SKM-1 treated with dmso at 0.1 percent for 144 hours (cell line): ENCODE measurements around the gene PMP22.

Source experiments
- DNase-seq: peaks from one replicate; lab custom pipeline; 2025; ENCODE audit not compliant: unreplicated experiment; lab: John Stamatoyannopoulos, UW

The PMP22 gene

GRCh38 chr17:15274017-15274416 lies 8.9 kb upstream of the PMP22 start:
- no peak for DNase-seq

GRCh38 chr17:15273141-15273793 lies 8.1 kb upstream of the PMP22 start:
- DNase-seq, result no peak

DNA sequence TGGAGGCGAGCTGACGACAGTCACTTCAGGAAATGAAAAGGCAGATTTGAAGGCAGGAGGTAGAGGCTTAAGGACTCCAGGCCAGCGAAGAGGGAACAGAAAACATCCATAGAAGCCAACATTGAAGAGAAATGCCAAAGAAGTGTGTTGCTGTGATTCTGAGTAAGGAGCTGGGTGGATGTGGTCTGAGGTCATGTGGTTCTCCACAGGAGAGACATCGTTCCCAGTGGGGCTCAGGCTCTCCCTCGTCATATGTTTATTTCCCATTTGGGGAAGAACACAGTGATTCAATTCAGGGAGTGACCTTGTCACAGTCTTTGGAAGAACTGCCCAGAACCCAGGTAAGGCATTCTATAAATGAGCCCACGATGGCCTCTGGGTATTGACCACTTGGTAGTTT lies 6.6 kb upstream of the PMP22 start:
- no peak for DNase-seq

GRCh38 chr17:15270628-15271381 lies 5.7 kb upstream of the PMP22 start:
- DNase-seq, result no peak

DNA sequence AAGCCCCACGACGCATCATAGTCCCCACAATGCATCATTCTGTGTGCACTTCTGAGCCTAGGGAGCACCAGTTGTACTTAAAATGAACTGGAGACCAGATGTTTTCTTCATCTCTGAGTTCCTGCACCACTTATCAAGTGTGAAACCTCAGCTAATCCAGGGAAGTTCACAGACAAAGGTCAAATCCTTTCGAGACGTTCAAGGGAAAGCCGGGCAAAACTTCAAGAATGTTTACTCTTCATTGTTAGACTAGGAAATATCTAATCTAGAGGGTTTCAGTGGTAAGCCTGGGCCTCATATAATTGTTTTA lies 4.6 kb upstream of the PMP22 start:
- DNase-seq, result no peak

- no peak for DNase-seq
These were observed 4.1 kb upstream of the PMP22 start for GRCh38 chr17:15269087-15269779.

GRCh38 chr17:15268461-15268860 lies 3.3 kb upstream of the PMP22 start:
- no peak for DNase-seq

- no peak for DNase-seq
These were observed 2.9 kb upstream of the PMP22 start for GRCh38 chr17:15267996-15268395.

GRCh38 chr17:15266325-15267125 lies 1.4 kb upstream of the PMP22 start:
- no peak for DNase-seq

- no peak for DNase-seq
These were observed 584 bp downstream of the PMP22 start for GRCh38 chr17:15264542-15264941.

DNA sequence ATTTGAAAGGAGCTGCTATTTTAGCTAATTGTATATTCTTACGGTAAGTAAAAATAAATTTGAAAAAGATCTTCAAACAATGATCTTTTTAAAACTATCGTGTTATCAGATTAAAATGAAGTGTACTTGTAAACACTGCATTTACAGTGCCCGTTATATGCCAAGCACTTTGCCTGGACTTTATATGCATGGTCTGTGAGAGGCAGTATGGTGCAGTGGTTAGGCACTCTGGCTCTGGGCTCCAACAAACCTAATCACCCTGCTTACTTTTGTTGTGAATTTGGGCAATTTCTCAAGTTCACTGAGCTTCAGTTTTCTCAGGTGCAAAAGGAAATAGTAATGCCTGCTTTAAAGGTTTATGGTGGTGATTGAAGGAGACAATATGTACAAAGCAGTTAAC lies 1.4 kb downstream of the PMP22 start:
- no peak for DNase-seq

- DNase-seq, result no peak
These were observed 1.9 kb downstream of the PMP22 start for GRCh38 chr17:15263206-15263579.

DNA sequence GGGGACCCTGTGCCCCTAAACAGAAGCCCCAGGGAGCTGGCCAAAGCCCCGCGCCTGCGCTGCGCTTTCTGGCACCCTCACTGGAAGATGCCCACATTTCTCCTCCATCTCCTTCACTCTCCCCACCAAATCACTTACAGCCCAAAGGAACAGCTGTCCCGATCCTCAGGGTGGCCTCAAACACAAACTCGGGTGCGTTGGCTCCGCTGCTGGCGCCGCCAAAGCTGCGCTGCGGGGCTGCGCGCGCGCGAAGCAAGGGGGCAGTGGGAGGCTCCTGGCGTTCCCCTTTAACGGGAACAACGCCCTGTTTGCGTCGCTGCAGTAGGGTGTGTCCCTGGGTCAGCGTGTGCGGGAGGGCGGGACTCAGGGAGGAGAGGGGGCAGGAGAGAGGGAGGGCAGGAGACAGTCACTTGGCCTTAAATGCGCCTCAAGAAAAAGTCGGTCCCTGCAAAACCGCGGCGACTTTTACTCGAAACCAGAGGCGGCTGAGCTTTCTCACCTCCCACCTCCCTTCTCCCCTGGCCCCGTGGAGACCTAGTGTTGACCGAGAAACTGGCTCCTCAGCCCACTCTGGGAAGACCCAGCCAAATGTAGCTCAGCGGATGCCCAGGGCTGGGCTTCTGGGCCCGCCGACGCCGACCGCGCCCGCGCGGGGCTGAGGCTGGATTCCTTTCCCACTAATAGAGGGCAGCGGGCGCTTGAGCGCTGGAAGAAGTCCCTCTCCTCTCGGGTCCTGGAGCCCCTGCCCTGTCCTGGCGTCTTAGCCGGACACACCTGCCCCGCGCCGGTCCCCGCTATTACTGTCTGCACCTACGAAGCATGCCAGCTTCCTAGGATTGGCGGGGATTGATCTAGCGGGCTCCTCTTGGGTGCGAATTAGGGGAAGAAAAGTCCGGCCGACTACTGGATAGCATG lies 2.6 kb downstream of the PMP22 start:
- no peak for DNase-seq

DNA sequence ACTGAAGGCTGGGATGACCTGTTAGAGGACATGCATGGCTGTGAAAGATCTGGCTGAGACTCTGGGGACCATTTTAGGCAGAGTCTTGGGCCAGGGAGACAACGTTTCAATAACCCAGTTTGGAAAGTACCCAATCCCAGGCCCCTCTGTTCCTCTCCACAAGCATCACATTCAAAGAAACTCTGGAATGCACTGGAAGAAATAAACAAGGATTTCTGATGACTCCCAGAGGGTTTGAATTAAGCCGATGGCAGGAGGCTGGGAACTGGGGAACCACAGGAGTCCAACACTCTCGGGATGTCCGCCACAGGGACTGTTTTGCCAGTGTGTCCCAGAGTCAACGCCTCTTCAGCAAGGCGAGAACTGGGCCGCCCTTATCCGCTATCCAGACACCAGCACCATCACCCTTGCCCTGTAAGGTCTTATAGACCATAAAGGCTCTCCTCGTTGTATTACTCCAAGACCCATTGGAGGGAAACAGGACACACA lies 3.3 kb downstream of the PMP22 start:
- DNase-seq, result no peak

DNA sequence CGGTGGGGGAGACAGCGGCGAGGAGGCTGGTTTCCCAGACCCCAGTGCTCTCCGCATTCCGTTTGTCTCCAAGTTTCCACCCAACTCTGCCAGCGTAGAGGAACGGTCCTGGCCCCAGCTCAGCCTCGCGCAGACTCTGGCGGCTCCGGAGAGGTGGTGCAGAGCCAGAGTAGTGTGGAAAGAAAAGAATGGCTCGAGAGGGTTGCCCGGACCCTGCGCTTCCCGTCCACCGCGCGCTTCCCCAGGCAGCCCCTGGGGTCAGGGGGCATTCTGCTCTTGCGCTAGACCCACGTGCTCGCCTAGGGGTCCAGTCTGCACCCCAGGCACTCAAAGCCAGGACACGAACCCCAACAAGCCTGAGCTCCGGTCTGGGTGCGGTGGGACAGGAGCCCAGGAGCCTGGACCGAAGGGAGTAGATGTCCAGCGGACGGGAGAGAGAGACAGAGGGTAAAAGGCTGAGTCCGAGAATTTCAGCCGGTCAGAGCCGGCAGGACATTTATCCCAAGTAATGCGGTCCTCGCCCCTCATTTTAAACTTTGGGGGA lies 3.8 kb downstream of the PMP22 start:
- no peak for DNase-seq

DNA sequence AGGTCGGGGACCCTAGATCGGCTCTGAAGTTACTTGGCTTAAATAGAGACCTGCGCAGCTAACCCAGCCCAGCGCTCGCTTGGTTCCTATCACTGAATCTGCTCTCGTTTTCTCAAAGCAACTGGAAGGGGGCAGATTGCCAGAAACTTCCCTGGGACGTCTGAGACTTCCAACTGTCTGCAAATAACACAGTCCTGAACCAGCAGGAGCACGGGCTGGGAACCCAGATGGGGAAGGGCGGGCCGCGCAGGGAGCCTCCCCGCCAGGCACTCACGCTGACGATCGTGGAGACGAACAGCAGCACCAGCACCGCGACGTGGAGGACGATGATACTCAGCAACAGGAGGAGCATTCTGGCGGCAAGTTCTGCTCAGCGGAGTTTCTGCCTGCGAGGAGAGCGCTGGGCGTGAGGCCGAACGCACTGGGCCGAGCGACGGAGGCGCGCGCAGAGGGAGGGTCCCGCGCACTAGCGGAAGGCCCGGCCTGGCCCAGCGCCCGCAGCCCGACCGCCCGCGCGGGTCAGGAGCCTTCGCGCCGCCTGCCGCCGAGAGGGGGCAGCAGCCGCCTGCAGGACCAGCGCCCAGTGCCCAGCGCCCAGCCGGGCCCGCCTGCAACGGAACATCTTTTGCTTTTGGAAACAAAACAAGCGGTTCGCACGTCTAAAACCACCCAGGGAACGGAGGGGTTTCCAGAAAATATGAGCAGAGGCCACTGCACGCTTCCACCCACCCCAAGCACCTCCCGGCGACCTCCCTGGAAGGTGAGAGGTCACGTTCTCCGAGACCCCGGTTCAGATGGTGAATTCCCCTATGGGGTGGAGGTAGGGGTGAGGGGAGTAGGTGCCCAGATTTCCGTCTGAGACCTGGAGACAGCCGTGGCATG lies 4.5 kb downstream of the PMP22 start:
- DNase-seq, result peak; percentile 35

DNA sequence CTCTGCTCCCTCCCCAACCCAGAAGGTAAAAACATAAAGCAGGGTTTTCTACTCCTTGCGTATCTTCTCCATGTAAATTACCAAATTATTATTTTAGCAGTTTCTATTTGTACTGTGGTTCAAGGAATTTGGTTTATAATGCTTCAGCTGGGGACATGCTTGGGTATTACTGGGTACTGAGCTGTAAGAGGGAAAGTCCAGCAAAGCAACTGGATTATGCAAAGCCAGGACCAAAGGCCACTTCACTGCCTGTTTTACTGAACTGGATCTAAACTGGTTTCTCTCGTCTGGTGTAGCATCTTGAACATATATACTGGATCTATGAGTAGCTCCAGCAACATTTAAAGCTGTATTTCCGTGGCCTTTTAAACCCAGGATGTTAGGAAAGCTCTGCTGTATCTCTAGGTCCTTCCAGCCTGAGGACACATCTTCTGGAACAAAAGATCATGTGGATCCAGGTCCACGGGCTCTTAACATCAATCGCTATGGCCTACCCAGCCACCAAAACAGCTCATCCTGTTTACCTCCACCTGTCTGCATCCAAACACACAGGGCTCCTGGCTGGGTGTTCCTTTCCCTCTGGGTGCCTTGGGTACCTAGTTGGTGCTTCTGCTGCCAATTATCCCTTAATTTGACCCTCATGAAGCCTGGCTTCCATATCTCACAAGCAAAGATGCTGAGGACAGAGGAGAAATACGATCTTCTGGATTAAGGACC lies 7.2 kb downstream of the PMP22 start:
- no peak for DNase-seq

GRCh38 chr17:15257258-15257788 lies 7.8 kb downstream of the PMP22 start:
- peak; percentile 52 for DNase-seq
